ENCODE results near the gene ZBTB7C.

GRCh38 chr18:48408727-48409590, at the start of gene ZBTB7C:
- TF ChIP-seq, protein P1, sequence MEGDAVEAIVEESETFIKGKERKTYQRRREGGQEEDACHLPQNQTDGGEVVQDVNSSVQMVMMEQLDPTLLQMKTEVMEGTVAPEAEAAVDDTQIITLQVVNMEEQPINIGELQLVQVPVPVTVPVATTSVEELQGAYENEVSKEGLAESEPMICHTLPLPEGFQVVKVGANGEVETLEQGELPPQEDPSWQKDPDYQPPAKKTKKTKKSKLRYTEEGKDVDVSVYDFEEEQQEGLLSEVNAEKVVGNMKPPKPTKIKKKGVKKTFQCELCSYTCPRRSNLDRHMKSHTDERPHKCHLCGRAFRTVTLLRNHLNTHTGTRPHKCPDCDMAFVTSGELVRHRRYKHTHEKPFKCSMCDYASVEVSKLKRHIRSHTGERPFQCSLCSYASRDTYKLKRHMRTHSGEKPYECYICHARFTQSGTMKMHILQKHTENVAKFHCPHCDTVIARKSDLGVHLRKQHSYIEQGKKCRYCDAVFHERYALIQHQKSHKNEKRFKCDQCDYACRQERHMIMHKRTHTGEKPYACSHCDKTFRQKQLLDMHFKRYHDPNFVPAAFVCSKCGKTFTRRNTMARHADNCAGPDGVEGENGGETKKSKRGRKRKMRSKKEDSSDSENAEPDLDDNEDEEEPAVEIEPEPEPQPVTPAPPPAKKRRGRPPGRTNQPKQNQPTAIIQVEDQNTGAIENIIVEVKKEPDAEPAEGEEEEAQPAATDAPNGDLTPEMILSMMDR (IDR thresholded peaks at IDR 0.05), result no peak
- no peak for TF ChIP-seq POLR2A (IDR thresholded peaks at IDR 0.05)
